COLO668 (cell line): Measurements from ENCODE around the gene HGS.
A peak's percentile ranks its signal among the peaks of the same experiment; 100 is the strongest.

Experiments
- DNase-seq: peaks from one replicate; lab custom pipeline; 2025; ENCODE audit not compliant: unreplicated experiment; lab: John Stamatoyannopoulos, UW

The HGS gene

GRCh38 chr17:81702934-81703746 lies 19.3 kb downstream of the HGS start, which contains the start of gene MRPL12:
Gene MRPL12 (plus strand): TSS chr17:81703367. CDS start chr17:81703502, 135 bp downstream.
- peak; percentile 94 for DNase-seq

- DNase-seq, result no peak
Observed at GRCh38 chr17:81703747-81704654, 20.2 kb downstream of the HGS start.

DNA sequence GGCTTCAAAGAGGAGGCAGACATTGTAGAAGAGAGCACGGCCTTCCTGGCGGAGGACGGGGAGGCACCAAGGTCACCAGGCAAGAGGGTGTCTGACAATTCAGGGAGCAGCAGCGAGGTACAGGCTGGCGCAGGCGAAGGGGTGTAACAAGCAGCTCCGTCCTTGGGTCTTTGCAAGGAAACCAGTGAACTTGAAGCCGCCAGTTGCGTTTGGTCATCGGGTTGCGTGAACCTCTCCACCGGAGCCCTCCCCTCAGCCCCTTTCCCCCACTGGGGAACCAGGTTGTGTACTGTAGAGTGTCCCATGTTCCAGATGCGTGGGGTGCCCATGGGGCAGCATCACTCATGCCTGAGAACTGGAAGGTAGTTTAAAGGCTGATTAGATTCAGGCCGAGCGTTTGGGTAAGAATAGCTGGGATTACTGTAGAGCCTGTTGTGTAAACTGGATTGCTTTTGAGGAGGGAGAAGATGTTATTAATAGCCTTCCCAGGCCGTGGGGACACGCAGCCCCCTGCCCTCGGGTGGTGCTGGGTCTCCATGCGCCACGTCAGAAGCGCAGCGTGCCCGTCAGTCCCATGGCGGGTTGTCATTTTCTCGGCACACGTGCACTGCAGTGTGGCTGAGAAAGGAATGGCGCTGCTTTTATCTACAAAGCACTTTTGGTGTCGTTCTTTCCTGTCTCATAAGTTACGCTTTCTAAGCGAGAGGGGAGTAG lies 21.9 kb downstream of the HGS start:
- no peak for DNase-seq

DNA sequence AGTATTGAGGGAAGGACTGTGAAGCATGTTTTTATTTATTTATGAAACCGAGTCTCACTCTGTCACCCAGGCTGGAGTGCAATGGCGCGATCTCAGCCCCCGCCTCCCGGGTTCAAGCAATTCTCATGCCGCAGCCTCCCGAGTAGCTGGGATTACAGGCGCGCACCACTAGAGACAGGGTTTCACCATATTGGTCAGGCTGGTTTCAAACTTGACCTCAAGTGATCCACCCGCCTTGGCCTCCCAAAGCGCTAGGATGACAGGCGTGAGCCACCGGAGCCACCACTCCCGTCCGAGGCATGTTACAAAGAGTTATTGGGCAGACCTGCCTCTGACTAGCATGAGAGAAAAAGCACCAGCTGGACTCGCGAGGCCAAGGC lies 22.4 kb downstream of the HGS start:
- DNase-seq, result no peak

DNA sequence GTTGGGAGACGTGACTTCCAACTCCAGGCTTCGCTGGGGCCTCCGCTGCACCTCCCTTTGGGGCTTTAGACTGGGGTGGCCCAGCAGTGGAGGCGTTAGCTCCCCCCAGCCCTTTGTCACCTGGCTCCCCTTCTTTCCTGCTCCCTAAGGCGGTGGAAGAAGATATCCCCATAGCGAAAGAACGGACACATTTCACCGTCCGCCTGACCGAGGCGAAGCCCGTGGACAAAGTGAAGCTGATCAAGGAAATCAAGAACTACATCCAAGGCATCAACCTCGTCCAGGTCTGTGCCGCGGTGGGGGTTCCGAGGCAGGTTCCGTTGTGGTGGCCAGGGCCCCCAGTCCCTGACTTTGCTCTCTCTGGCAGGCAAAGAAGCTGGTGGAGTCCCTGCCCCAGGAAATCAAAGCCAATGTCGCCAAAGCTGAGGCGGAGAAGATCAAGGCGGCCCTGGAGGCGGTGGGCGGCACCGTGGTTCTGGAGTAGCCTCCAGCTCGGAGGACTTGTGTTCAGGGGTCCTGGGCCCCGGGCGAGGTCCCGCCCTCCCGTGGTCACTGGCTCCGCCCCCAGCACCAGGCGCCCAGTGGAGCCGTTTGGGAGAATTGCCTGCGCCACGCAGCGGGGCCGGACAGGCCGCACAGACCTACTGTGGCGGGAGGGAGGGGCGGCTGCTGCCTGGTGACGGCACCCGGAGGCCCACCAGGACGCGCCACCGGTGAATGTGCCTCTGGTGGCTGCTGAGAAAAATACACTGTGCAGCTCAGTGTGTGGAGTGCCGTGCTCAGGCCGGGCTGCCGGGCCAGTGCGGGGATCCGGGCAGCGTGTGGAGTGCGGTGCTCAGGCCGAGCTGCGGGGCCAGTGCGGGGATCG lies 23.2 kb downstream of the HGS start:
- no peak for DNase-seq

- DNase-seq, result no peak
Observed at GRCh38 chr17:81707725-81708646, 24.2 kb downstream of the HGS start.

DNA sequence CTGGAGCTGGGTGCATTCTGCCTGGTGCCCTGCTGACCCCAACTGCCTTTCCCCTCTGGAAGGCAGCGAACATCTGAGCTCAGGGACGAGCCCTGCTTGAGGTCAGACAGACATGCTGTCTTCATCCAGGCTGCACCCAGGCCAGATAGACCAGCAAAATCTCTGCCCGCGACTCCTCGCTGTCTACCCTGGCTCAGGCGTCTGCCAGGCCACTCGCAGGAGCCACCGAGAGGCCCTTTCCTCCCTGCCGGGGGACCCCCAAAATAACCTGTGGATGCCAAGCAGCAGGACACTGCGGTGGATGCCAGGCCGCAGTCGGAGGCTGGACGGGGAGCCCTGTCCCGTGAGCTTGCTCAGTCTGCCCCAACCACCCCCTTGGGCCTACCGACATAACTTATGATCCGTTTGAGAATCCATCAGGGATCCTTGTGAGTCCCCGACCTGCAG lies 25.0 kb downstream of the HGS start:
- DNase-seq, result no peak

GRCh38 chr17:81710514-81711308 lies 26.9 kb downstream of the HGS start:
- peak; percentile 57 for DNase-seq

DNA sequence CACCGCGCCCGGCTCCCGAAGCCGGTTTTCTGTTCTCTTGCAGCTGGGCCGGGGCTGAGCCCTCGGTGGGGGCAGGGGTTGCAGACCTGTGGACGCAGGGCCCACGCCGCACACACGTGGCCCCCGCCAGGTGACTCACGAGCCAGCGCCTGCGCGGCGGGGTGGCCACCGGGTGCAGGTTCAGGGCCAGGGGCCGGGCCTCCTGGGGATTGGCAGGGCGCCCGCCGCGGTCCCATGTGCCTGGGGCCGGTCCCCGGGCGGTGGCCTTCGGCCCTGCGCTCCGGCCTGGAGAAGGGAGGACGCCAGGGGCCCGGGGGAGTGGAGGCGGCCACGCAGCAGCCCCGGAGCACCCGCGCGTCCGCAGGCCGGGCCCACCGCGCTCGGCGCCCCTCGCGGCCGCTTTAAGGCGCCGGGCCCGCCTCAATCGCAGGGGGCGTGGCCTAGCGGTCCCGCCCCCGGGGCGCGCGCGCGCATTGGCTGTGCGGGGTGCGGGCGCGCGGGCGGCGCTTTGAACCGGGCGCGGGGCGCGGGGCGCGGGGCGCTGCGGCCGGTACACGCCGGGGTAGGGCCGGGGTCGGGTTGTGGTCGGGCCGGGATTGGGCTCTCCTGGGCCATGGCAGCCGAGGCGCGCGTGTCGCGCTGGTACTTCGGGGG lies 28.1 kb downstream of the HGS start, which contains the start of gene SLC25A10:
Gene SLC25A10, plus strand, starts transcription at position 471 of the 654 bp plus-strand sequence. Its CDS starts 143 bp downstream, at position 614.
- DNase-seq, result peak; percentile 94

DNA sequence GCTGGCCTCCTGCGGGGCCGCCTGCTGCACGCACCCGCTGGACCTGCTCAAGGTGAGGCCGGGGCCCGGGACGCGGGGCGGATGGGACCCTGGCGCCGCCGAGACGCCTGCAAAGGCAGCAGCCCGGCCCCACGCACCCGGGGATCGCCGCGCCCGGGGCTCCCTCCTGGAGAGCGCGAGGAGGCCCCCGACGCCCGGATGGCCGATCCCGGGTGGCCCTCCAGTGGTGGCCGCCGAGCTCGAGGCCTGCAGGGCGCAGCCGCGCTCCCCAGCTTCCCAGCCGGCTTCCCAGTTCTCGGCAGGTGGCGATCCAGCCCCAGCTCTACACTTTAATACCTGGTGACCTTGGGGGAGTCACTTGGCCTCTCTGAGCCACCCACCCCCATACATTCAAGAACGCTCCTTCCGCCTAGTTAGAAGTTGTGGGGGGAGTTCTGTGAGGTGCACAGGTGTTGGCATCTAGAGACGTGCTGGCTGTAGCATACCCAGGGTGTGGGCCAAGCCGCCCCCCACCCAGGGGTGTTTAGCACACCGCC lies 28.7 kb downstream of the HGS start:
- DNase-seq, result peak; percentile 69

- no peak for DNase-seq
Observed at GRCh38 chr17:81713004-81713555, 29.3 kb downstream of the HGS start.

DNA sequence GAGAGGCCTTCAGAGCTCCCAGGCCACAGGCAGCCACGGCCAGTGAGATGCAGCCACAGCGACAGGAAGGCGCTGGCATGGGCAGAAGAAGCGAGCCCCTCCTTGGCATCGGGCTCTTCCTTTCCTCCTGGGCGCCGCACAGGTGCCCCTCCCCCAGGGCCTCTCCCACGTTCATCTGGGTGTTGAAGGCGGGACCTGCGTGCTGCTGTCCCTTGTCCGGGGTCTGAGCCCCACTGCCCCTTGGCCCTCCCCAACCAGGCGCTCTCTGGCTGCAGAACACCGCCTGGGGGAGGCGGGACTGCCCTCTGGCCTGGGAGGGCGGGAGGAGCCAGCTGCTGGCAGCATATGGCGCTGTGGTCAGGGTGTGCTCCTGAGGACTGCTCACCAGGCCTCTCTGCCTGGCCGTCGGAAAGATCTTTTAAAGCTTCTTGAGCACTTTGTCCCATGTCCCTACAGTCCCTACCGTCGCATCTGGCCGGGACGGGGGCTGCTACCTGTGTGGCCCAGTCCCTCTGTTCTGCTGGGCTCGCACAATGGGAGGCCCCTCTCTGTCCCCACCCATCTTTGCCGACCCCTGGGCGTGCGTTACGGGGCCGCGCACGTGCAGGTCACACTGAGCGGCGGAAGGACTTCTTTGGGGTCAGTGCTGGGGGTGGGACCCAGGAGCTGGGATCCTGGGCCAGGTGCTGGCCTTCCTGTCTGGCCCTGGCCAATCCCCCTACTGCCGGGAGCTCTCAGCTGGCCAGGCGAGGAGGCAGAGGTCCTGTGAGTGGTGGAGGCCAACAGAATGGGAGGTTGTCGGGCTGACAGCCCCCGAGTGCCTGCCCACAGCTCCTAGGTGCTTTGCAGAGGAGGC lies 30.0 kb downstream of the HGS start:
- DNase-seq, result peak; percentile 38

DNA sequence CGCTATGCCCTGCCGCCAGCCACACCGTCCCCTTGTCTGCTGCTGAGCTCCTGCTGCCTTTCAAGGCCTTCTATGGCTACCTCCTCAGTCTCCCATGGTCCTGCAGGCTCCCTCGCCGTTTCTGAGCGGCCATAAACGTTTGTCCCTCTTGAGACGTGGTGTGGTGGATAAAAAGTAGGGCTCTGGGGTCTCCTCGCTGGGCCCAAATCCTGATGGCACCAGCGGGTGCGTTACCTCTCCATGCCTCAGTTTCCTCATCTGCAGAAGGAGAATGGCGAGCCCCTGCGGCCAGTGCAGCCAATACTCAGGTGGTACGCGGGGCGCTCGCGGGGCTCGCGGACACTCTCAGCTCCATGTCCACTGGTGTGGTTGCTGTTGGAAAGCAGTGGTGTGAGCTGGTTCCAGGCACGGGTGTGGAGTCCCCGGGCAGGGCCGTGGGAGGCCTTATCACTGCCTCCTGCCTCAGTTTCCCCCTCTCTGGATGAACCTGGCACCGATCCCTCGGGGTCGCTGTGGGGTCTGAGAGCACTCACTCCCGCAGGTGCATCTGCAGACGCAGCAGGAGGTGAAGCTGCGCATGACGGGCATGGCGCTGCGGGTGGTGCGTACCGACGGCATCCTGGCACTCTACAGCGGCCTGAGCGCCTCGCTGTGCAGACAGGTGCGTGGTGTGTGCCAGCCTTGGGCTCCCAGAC lies 30.7 kb downstream of the HGS start:
- DNase-seq, result no peak

DNA sequence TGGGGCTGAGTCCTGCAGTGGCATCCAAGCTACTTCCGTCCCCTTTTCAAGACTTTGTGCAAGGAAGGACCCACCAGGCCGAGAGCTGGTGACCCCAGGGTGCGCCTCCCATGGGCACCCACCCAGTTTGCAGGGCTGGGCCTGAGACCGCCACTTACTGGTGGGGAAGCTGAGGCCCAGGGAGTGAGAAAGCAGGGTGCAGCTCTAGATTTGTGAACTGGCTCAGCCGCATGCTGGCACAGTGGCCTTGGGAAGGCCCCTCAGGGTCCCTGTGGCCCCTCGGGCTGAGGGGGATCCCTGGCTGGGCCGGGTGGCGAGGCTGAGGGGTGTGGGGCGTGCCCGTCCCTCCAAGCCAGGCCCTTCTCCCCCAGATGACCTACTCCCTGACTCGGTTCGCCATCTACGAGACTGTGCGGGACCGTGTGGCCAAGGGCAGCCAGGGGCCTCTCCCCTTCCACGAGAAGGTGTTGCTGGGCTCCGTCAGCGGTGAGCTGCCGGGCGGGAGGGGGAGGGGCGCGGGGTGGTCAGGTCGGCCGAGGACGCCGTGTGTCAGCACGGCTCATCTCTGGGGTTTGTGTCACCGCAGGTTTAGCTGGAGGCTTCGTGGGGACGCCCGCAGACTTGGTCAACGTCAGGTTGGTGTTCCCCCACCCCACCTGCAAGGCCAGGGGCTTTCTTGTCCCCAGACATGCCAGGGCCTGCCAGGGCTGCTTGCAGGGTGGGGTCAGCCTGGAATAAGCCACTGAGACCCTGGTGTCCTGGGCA lies 31.5 kb downstream of the HGS start:
- DNase-seq, result no peak
